T-cell (primary cell): ENCODE data around the gene AKAP8. TPM values are rescaled to one million over a fixed set of nuclear protein-coding genes. Genes with fewer than 3 reads are reported as not detected.
"Not testable (repeated sequence)": the region's sequence is repeated elsewhere in the genome, so short reads cannot be mapped to it uniquely, and the experiment has no call there.

ENCODE experiments used
- ATAC-seq, 4 experiments: fragments of 200-7000 bp in 3 of 4; fragments of 150-1000 bp in 1 of 4; cut with Tn5 transposase; replicated peaks in 1 of 4; 1 replicate in 3 of 4; 2 replicates in 1 of 4; pipeline ENCODE4 v1.10.0; 2021; ENCODE audit warnings: moderate library complexity in 3 of 4, mild to moderate bottlenecking in 2 of 4, moderate number of reproducible peaks in 1 of 4
- CTCF ChIA-PET, 2 donors: fragments of 300-600 bp; sonication (Branson Sonifier 250); formaldehyde crosslinking; loops; one replicate each; lab custom pipeline; 2022; ENCODE audit warnings: antibody characterized with exemption in 2 of 2; lab: Charles Lee
- POLR2A ChIA-PET, 2 donors: fragments of 300-600 bp; sonication (Branson Sonifier 250); formaldehyde crosslinking; loops; one replicate each; lab custom pipeline; 2022; ENCODE audit warnings: antibody characterized with exemption in 2 of 2; lab: Charles Lee
- DNase-seq, 35 experiments: peaks; one replicate each; pipeline versions ENCODE4 v3.0.0 to v3.0.0-alpha.2; 2013 to 2023
- H3K27ac ChIP-seq: one replicate; pipeline ENCODE4 v1.5.1; 2013; ENCODE audit warnings: low read length
- H3K27me3 ChIP-seq, 2 experiments: replicated peaks in 1 of 2; 1 replicate in 1 of 2; 2 replicates in 1 of 2; pipeline versions ENCODE4 v1.6.1 to v1.7.0; 2013; ENCODE audit warnings: low read length in 1 of 2, mixed read lengths in 1 of 2; ENCODE audit not compliant: control insufficient read depth in 2 of 2, insufficient read depth in 2 of 2; ENCODE audit errors: extremely low read depth in 1 of 2
- H3K36me3 ChIP-seq, 2 donors: 1 replicate in 1 of 2; 2 replicates in 1 of 2; pipeline versions ENCODE4 v1.6.1 to v1.7.0; 2013; ENCODE audit warnings: low read length in 1 of 2; ENCODE audit not compliant: control insufficient read depth in 2 of 2, insufficient read depth in 1 of 2; ENCODE audit errors: extremely low read depth in 1 of 2
- H3K4me1 ChIP-seq, 2 experiments: 1 replicate in 1 of 2; 2 replicates in 1 of 2; pipeline versions ENCODE4 v1.6.1 to v1.7.0; 2013; ENCODE audit warnings: low read length in 2 of 2, mixed read lengths in 1 of 2; ENCODE audit not compliant: insufficient read depth in 2 of 2, control insufficient read depth in 1 of 2; ENCODE audit errors: extremely low read depth in 1 of 2
- H3K4me3 ChIP-seq, 2 donors: 1 replicate in 1 of 2; 2 replicates in 1 of 2; pipeline versions ENCODE4 v1.5.1 to v1.7.0; 2013; ENCODE audit warnings: mild to moderate bottlenecking in 2 of 2, low read length in 1 of 2, moderate library complexity in 1 of 2; ENCODE audit not compliant: control insufficient read depth in 1 of 2; ENCODE audit errors: extremely low read depth in 1 of 2
- H3K9me3 ChIP-seq: 2 replicates; pipeline ENCODE4 v1.7.0; 2013
- H3K27ac Mint-ChIP-seq, 2 donors: one replicate each; pipeline ENCODE4 v1.8.0; 2020 to 2021; ENCODE audit warnings: mild to moderate bottlenecking in 2 of 2, mixed read lengths in 2 of 2
- H3K27me3 Mint-ChIP-seq, 2 donors: one replicate each; pipeline ENCODE4 v1.8.0; 2021 to 2022; ENCODE audit warnings: mixed read lengths in 2 of 2
- H3K36me3 Mint-ChIP-seq: one replicate; pipeline ENCODE4 v1.8.0; 2021; ENCODE audit warnings: mixed read lengths
- H3K4me1 Mint-ChIP-seq, 3 donors: one replicate each; pipeline ENCODE4 v1.8.0; 2020 to 2022; ENCODE audit warnings: mixed read lengths in 3 of 3, mild to moderate bottlenecking in 1 of 3
- H3K4me3 Mint-ChIP-seq, 3 donors: one replicate each; pipeline ENCODE4 v1.8.0; 2020 to 2022; ENCODE audit warnings: mild to moderate bottlenecking in 3 of 3, mixed read lengths in 3 of 3, moderate library complexity in 3 of 3
- H3K9me3 Mint-ChIP-seq, 3 donors: one replicate each; pipeline ENCODE4 v1.8.0; 2020 to 2022; ENCODE audit warnings: mixed read lengths in 3 of 3
- WGBS: methylation state at CpG from one replicate; pipeline ENCODE4 v1.1.5; 2013; ENCODE audit warnings: missing lambda C conversion rate; ENCODE audit not compliant: insufficient coverage; 5-methylcytosine and 5-hydroxymethylcytosine counted together
- total RNA-seq, 35 experiments: library from RNA in 6 of 35; stranded (reverse) in 6 of 35; fragments of 120-200 nt in 1 of 35; gene quantifications; one replicate each; pipeline versions ENCODE4 v1.2.1 to v1.2.4 and lab custom pipeline; 2013 to 2026

AKAP8 gene
- total RNA-seq, 5 donors from 2014 or later (not counting 1 experiment from before 2014, with no cell fraction given): 75.8 to 90.3 (median 86.7) TPM

GRCh38 chr19:15411351-15411750 lies 31.8 kb upstream of the AKAP8 start:
- ChIA-PET CTCF (interaction anchor here (0.6 to 0.7 kb wide), 3 partner anchors 94 to 960 kb away, joined by 4 to 5 read pairs (median 4); no protein-coding TSS in a partner anchor), POLR2A (interaction anchor here in 1 of 2 donors (0.6 kb wide), 1 partner anchor 53 kb away, joined by 3 read pairs; no protein-coding TSS in a partner anchor)
- not testable (repeated sequence) for H3K9me3 ChIP-seq, H3K27me3 ChIP-seq, H3K27ac ChIP-seq, H3K27me3 Mint-ChIP-seq, H3K9me3 Mint-ChIP-seq, H3K4me3 Mint-ChIP-seq, DNase-seq, ATAC-seq, H3K27ac Mint-ChIP-seq, H3K4me3 ChIP-seq
- Histone ChIP-seq H3K4me1 (peaks cover 12 to 30% of the 10 kb centered on the region in 2 experiments), H3K36me3 (peaks cover 12 to 17% of the 10 kb centered on the region in 2 donors)
- peaks cover 46 to 66% (median 61%) of the 10 kb centered on the region in 3 donors for H3K4me1 Mint-ChIP-seq
- WGBS: no CpG with 5 or more reads among the region's 2 CpGs
- peaks cover 25% of the 10 kb centered on the region for H3K36me3 Mint-ChIP-seq

GRCh38 chr19:15404780-15405211 lies 25.2 kb upstream of the AKAP8 start:
- no peaks in the 10 kb centered on the region for H3K27me3 Mint-ChIP-seq
- ChIA-PET CTCF (no interaction called here), POLR2A (interaction anchor here in 1 of 2 donors (0.6 kb wide), 1 partner anchor 14 kb away, joined by 3 read pairs; the partner anchor contains the start of gene AKAP8L)
- Histone ChIP-seq H3K36me3 (peaks cover 27 to 58% of the 10 kb centered on the region in 2 donors), H3K27me3 (no peaks in the 10 kb centered on the region), H3K4me1 (peaks cover 5 to 25% of the 10 kb centered on the region in 2 experiments), H3K4me3 (no peak overlapping the region), H3K27ac (no peak overlapping the region), H3K9me3 (no peaks in the 10 kb centered on the region)
- 58% methylated on average over 3 of the region's 3 CpGs for WGBS
- no peak for ATAC-seq
- peaks cover 48 to 51% (median 48%) of the 10 kb centered on the region in 3 donors for H3K4me1 Mint-ChIP-seq
- peak overlapping the region in 1 of 3 donors; percentile 1 for H3K4me3 Mint-ChIP-seq
- DNase-seq: no peak
- no peaks in the 10 kb centered on the region for H3K9me3 Mint-ChIP-seq
- H3K27ac Mint-ChIP-seq: peak overlapping the region in 1 of 2 donors; percentile 2
- H3K36me3 Mint-ChIP-seq: peaks cover 24% of the 10 kb centered on the region

- ATAC-seq (no peak), DNase-seq (no peak)
- H3K36me3 ChIP-seq: peaks cover 33 to 58% of the 10 kb centered on the region in 2 donors
- POLR2A ChIA-PET: no interaction called here
- peaks cover 5 to 22% of the 10 kb centered on the region in 2 experiments for H3K4me1 ChIP-seq
- Mint-ChIP-seq H3K4me3 (peak overlapping the region in 1 of 3 donors; percentile 1), H3K36me3 (peaks cover 20% of the 10 kb centered on the region), H3K27ac (peak overlapping the region in 1 of 2 donors; percentile 2), H3K4me1 (peaks cover 42 to 46% (median 44%) of the 10 kb centered on the region in 3 donors), H3K27me3 (no peaks in the 10 kb centered on the region), H3K9me3 (no peaks in the 10 kb centered on the region)
- no peaks in the 10 kb centered on the region for H3K27me3 ChIP-seq
- H3K9me3 ChIP-seq: no peaks in the 10 kb centered on the region
- no peak overlapping the region for H3K27ac ChIP-seq
- 94% methylated on average over 6 of the region's 7 CpGs for WGBS
- CTCF ChIA-PET: no interaction called here
- H3K4me3 ChIP-seq: no peak overlapping the region
Observed at GRCh38 chr19:15404097-15404779, 24.7 kb upstream of the AKAP8 start.

- CTCF ChIA-PET: no interaction called here
- H3K36me3 Mint-ChIP-seq: peaks cover 17% of the 10 kb centered on the region
Observed at GRCh38 chr19:15403151-15403531, 23.6 kb upstream of the AKAP8 start.

GRCh38 chr19:15402411-15403150 lies 23.0 kb upstream of the AKAP8 start:
- H3K27ac ChIP-seq: no peak overlapping the region
- H3K4me3 Mint-ChIP-seq: no peak overlapping the region
- no peaks in the 10 kb centered on the region for H3K27me3 ChIP-seq
- peaks cover 17% of the 10 kb centered on the region for H3K36me3 Mint-ChIP-seq
- no peak overlapping the region for H3K27ac Mint-ChIP-seq
- WGBS: 98% methylated on average over 7 of the region's 15 CpGs
- H3K9me3 ChIP-seq: no peaks in the 10 kb centered on the region
- ATAC-seq: no peak
- H3K9me3 Mint-ChIP-seq: no peaks in the 10 kb centered on the region
- ChIA-PET POLR2A (no interaction called here), CTCF (no interaction called here)
- H3K4me1 ChIP-seq: peaks cover 2 to 16% of the 10 kb centered on the region in 2 experiments
- DNase-seq: no peak
- no peaks in the 10 kb centered on the region for H3K27me3 Mint-ChIP-seq
- H3K36me3 ChIP-seq: peaks cover 43 to 68% of the 10 kb centered on the region in 2 donors
- peaks cover 31 to 32% (median 31%) of the 10 kb centered on the region in 3 donors for H3K4me1 Mint-ChIP-seq
- H3K4me3 ChIP-seq: no peak overlapping the region

More at GRCh38 chr19:15403151-15403531, 23.6 kb upstream of the AKAP8 start:
- Histone ChIP-seq H3K9me3 (no peaks in the 10 kb centered on the region), H3K27me3 (no peaks in the 10 kb centered on the region), H3K27ac (no peak overlapping the region), H3K4me3 (no peak overlapping the region), H3K36me3 (peaks cover 38 to 62% of the 10 kb centered on the region in 2 donors), H3K4me1 (peaks cover 2 to 20% of the 10 kb centered on the region in 2 experiments)
- DNase-seq (no peak), ATAC-seq (no peak)
- POLR2A ChIA-PET: no interaction called here
- H3K27me3 Mint-ChIP-seq: no peaks in the 10 kb centered on the region
- H3K27ac Mint-ChIP-seq: no peak overlapping the region
- peaks cover 36 to 37% (median 37%) of the 10 kb centered on the region in 3 donors for H3K4me1 Mint-ChIP-seq
- 96% methylated on average over 9 of the region's 10 CpGs for WGBS
- no peaks in the 10 kb centered on the region for H3K9me3 Mint-ChIP-seq
- no peak overlapping the region for H3K4me3 Mint-ChIP-seq

- Histone ChIP-seq H3K27me3 (no peaks in the 10 kb centered on the region), H3K9me3 (no peaks in the 10 kb centered on the region), H3K4me1 (peaks cover 0 to 9% of the 10 kb centered on the region in 2 experiments), H3K27ac (no peak overlapping the region), H3K4me3 (no peak overlapping the region), H3K36me3 (peaks cover 38 to 77% of the 10 kb centered on the region in 2 donors)
- H3K27ac Mint-ChIP-seq: no peak overlapping the region
- ChIA-PET CTCF (no interaction called here), POLR2A (interaction anchor here in 1 of 2 donors (0.6 kb wide), 1 partner anchor 1735 kb away, joined by 7 read pairs; no protein-coding TSS in a partner anchor)
- 99% methylated on average over 17 of the region's 17 CpGs for WGBS
- H3K4me3 Mint-ChIP-seq: no peak overlapping the region
- DNase-seq (no peak), ATAC-seq (no peak)
- H3K4me1 Mint-ChIP-seq: peaks cover 22 to 23% (median 23%) of the 10 kb centered on the region in 3 donors
- H3K9me3 Mint-ChIP-seq: no peaks in the 10 kb centered on the region
- H3K27me3 Mint-ChIP-seq: no peaks in the 10 kb centered on the region
- peaks cover 29% of the 10 kb centered on the region for H3K36me3 Mint-ChIP-seq
Observed at GRCh38 chr19:15401397-15401710, 21.8 kb upstream of the AKAP8 start.
